PC-3 (cell line): ENCODE data around the gene IL24.

ENCODE experiments used
- EZH2 ChIP-seq: fragments of 300-600 bp; sonication (generic); IDR thresholded peaks from one replicate; pipeline ENCODE4 v1.6.1; 2017; ENCODE audit warnings: antibody characterized with exemption, mild to moderate bottlenecking, low read length; ENCODE audit not compliant: unreplicated experiment
- TF ChIP-seq, protein P1 (sequence below): fragments of 300-600 bp; sonication (generic); conservative IDR thresholded peaks from 2 replicates; pipeline ENCODE4 v1.5.1; 2017; ENCODE audit warnings: antibody characterized with exemption, low read depth, mild to moderate bottlenecking, low read length

DNA sequence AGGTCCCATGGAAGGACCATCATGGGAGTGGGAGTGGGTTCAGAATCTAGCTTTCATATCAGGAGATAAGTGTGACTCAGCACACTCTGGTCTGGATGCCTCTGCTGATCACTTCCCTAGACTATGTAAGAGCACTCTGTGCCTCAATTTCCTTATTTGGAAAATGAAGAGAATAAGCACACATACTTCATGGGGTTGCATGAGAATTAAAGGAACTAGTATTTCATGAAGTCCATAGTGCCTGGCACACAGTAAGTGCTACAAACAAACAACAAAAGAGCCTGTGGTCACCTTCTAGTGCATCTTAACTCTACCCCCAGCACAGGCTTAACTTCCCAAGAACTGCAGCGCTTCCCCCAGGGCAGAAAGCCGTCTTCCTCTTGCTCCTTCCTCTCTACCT is 41.4 kb upstream of the IL24 start:
- TF ChIP-seq, protein P1, sequence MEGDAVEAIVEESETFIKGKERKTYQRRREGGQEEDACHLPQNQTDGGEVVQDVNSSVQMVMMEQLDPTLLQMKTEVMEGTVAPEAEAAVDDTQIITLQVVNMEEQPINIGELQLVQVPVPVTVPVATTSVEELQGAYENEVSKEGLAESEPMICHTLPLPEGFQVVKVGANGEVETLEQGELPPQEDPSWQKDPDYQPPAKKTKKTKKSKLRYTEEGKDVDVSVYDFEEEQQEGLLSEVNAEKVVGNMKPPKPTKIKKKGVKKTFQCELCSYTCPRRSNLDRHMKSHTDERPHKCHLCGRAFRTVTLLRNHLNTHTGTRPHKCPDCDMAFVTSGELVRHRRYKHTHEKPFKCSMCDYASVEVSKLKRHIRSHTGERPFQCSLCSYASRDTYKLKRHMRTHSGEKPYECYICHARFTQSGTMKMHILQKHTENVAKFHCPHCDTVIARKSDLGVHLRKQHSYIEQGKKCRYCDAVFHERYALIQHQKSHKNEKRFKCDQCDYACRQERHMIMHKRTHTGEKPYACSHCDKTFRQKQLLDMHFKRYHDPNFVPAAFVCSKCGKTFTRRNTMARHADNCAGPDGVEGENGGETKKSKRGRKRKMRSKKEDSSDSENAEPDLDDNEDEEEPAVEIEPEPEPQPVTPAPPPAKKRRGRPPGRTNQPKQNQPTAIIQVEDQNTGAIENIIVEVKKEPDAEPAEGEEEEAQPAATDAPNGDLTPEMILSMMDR = no peak
- TF ChIP-seq EZH2 = no peak
